Left forelimb (tissue), 1 donor: Measurements from ENCODE around the gene CHRDL2.
A peak's percentile ranks its signal among the peaks of the same experiment; 100 is the strongest.

ENCODE experiments used
- DNase-seq: peaks from one replicate; pipeline ENCODE4 v3.0.0-alpha.2; 2018; ENCODE audit warnings: low spot score

Gene CHRDL2

DNA sequence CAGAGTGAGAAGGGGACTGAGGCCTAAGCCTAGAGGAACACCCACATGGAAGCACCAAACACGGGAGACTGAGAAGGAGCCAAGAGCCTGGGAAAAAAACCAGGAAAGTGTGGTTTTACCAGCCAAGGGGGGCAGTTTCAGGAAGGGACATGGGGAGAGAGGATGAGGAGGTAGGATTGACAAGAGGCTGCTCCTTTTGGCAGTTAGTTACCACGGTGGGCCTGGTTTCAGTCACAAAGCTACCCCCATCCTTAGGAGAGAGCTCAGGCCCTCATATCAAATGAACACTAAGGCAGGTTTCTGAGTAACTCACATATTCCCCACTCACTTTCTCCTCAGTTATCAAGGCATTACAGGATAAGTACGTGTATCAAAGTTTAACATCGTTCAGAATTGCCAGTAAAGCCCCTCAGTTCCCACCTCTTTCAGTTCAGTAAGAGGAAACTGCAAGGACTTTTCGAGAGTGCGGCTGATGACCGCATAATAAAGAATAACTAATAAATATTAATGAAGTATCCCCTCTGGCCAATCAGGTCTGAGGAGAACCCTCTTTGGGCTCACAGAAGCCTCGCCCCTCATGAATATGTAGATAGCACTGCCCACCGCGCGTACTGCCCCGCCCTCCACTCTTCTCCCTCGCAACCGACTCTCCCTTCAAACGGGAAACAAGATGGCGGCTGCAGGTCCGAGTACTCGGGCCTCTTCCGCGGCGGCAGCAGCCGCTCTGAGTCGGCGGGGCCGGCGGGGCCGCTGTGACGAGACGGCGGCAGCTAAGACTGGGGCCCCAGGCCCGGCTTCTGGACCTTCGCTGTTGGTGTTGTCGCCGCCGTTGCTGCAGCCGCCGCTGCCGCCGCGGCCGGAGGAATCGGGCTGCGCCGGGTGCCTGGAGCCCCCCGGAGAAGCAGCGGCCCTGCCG, 17.2 kb upstream of the CHRDL2 start, which contains the start of gene RNF169:
Gene RNF169 (plus strand): TSS at position 639 of the 916 bp plus-strand sequence. CDS start 32 bp downstream, at position 671.
- DNase-seq = peak; percentile 91

DNA sequence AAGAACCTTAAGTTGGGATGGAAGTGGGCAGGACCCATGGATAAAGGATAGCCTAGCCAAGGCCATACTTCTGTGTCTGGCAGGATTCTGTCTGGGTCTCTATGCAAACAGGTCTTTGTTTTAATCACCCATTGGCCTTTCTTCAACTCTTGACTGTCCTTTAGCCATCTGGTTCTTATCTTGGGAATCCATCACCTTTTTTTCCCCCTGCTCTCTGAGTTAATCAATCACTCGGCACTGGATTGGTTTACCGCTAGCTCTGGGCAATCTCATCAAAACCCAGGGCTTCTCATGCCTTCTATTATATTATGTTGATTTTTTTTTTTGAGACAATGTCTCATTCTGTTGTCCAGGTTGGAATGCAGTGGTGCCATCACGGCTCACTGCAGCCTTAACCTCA, 15.6 kb upstream of the CHRDL2 start:
- DNase-seq = peak; percentile 6

DNA sequence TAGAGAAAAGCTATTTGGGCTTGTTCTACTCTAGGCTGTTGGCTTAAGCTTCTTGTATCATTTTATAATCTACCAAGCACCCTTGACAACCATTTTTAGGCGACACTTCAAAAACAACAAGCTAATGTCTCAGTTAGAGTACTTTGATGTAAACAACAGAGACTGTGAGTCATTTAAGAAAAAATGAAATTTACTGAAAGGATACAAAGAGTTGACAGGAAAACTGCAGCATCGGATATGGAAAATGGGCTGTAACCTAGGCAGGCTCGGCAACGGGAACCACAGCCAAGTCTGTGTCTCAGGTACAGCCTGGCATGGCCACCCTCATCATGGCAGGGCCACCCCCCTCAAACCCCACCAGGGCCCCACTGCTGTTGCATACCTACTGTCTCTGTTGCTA, 13.1 kb upstream of the CHRDL2 start:
- no peak for DNase-seq

DNA sequence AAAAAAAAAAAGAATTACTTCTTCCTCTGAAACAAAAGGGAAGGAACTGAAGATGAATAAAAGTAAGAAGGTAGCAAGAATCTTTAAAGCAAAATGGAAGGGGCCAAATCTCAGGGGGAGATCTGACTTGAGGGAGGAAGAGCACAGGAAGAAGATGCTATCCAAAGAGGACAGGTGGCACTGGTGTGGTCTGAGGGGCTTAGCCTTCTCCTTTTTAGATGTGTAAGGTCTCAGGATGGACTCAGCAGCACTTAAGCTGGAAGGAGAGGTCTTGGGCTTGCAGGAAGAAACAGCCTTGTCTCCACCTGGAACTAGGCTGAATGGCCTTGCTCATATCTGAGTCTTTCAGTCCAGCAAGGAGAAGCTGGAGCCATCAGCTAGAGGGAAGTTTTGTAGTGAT, 12.4 kb upstream of the CHRDL2 start:
- DNase-seq = no peak

- no peak for DNase-seq
These were observed 10.8 kb upstream of the CHRDL2 start for GRCh38 chr11:74742070-74742469.

DNA sequence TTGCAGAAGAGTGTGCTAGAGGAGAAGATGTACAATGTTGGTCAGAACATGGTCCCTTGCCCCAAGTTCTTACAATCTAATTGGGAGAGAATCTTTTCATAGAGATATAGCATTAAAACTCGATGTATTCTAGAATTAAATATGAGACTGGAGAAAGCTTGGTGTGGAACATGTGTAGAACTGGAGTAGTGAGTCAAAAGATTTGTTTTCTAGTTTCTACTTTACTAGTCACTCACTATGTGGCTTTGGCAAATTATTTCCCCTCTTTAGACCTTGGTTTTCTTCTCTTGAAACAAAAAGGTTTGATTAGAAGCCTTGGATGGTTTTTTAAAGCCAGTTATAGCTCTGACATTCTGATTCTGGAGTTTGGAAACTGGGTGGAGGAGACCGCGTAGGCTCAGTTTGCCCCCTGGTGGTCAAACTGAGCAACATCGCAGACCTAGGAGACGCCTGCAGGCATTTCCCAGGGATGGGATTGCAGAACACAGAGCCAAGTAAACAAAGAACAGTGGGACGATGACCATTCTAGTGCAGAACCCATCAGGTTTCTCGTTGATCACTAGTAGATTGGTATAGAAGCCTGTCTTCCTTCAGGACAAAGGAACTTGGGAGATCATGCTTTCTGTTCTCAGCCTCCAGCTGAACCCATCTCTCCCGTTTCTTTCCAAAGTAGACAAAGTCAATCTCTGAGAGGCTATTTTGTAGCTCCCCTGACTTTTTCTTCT, 8.5 kb upstream of the CHRDL2 start:
- peak; percentile 66 for DNase-seq

DNA sequence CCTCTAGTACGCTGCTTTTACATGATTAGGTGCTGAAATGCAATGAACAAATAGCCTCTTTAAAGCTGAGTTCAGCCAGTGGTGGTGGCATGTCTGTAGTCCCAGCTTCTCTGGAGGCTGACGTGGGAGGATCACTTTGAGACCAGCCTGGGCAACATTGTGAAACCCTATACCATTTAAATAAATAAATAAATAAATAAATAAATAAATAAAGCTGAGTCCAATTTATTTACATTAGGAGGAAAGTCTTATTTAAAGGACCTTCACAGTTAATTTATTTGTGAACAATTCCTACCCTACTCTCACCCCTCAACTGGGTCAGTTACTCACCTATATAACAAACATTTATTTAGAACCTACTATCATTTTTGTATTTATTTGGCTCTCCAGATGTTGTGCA, 4.8 kb upstream of the CHRDL2 start:
- DNase-seq = no peak

- no peak for DNase-seq
These were observed 4.2 kb upstream of the CHRDL2 start for GRCh38 chr11:74735365-74735928.

DNA sequence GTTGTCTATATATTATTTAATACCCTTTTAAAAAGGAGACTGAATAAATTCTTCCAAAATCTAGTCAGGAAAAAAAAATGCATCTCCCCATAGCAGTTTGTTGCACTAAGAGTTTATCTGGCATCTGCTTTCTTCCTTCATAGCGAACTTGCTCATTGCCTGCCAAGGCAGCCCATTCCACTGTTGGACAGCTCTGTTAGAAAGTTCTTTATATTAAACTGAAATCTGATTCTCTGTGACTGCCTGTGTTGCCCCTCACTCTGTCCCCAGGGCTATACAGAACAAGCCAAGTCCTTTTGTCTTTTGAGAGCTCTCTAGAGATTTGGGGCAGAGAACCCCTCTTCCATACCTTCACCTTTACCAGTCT, 3.3 kb upstream of the CHRDL2 start:
- DNase-seq = peak; percentile 17

- DNase-seq = peak; percentile 58
These were observed 510 bp downstream of the CHRDL2 start for GRCh38 chr11:74730571-74731260.

DNA sequence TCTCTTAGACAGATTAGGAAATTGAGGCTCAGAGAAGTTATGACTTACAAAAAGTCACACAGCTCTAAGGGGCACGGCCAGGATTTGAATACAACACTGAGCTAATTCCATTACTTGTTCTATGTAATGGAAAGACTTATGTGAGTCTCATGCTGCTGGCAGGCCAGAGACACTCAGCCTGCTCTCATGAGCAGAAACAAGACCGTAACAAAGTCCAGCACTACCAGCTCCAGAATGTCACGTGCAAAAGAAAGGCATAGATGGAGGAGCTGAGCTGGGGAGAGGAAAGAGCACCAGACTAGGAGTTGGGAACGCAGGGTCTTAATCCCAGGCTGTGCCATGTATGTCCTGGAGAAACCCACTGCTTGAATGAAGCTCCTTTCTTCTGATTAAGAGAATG, 1.8 kb downstream of the CHRDL2 start:
- DNase-seq = peak; percentile 28

DNA sequence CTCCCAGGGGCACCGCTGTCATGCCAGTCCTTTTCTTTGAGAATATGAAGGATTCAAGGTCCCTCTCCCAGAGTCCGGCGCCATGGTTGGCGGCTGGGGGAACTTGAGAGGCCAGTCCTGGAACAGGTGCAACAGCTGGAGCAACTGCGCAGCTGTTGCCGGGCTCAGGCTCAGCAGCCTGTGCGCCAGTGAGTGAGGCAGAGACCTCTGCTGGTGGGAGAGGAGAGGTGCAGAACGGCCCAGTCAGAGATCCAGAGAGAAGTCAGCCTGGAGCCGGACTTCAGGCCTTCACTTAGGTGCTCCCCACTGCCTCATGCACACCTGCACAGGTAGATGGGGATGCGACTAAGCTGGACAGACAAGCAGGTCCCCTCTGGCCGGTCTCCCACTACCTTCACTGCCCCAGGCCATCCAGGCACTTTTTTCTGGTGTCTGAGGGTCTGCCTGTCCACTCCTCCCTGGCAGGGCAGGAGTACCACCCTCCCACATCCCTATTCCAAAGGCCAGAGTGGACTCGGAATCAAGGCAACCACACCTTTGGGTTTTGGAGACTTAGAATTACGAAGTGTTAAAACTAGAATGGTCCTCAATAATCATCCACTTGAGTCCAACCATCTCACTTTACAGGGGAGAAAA, 4.6 kb downstream of the CHRDL2 start:
- DNase-seq = no peak

GRCh38 chr11:74725701-74726100, 5.5 kb downstream of the CHRDL2 start:
- DNase-seq = no peak

GRCh38 chr11:74723511-74723910, 7.7 kb downstream of the CHRDL2 start:
- DNase-seq = no peak

DNA sequence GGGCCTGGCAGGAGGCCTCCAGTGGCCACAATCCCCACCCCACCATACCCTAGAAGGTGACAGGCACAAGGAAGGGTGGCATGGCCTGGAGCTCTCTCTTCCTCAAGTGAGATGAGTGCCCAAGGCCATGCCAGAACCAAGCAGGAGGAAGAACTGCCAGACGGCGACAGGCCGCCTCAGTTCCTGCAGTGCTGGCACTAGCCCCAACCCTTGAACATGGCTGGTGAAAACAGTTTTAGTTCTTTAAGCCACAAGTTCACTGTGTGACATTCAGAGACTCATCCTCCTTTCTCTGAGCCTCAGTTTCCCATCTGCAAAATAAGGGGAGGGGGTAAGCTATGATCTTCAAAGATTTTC, 9.8 kb downstream of the CHRDL2 start:
- DNase-seq = no peak

- DNase-seq = no peak
These were observed 10.4 kb downstream of the CHRDL2 start for GRCh38 chr11:74720596-74721478.

- DNase-seq = no peak
These were observed 12.2 kb downstream of the CHRDL2 start for GRCh38 chr11:74719011-74719410.

DNA sequence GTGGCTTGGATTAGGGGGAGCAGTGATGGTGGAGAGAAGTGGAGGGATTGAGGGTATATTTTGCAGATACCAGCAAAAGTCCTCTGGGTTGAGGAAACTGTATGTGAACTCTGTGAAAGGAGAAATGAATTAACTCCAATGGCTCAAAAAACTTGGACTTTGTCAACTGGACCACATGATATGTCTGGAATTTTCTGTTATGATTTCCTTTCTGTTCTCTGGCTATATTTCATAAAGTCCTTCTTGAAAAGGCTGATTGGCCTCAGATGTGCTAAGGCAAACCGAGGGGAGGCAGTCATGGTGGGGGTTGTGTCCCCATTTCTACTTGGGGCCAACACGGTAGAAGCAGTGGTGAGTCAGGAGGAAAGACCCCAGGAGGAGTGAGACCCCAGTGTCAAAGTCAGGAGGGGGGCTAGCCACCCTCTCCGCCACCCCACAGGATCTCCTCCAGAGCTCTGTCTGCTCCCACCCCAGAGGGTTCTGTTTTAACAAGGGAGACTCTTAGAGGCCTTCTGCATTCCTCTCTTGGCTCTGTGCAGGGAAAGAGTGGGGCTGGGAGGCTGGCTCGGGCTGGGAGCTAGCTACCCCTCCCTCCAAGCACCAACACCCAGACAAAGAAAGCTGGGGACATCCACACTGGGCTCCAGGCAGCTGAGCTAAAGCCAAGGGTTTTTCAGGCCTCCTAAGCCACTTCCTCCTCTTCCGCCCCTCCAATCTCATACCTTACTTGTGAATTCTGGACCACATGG, 13.8 kb downstream of the CHRDL2 start:
- DNase-seq = no peak

GRCh38 chr11:74714904-74715303, 16.3 kb downstream of the CHRDL2 start:
- no peak for DNase-seq

- DNase-seq = no peak
These were observed 17.5 kb downstream of the CHRDL2 start for GRCh38 chr11:74713686-74714085.
